GM12892 (cell line): ENCODE measurements around the gene ANO9.

Experiments used
- POLR2A ChIP-seq: IDR thresholded peaks from 2 replicates; pipeline ENCODE4 v1.6.1; 2011; ENCODE audit warnings: low read depth, low read length, control low read depth
- POLR2AphosphoS5 ChIP-seq: IDR thresholded peaks from 2 replicates; pipeline ENCODE4 v1.6.1; 2011; ENCODE audit warnings: low read depth, low read length, control low read depth
- TAF1 ChIP-seq: IDR thresholded peaks from 2 replicates; pipeline ENCODE4 v1.6.1; 2011; ENCODE audit warnings: low read depth, mild to moderate bottlenecking, control low read depth, low read length, borderline replicate concordance

DNA sequence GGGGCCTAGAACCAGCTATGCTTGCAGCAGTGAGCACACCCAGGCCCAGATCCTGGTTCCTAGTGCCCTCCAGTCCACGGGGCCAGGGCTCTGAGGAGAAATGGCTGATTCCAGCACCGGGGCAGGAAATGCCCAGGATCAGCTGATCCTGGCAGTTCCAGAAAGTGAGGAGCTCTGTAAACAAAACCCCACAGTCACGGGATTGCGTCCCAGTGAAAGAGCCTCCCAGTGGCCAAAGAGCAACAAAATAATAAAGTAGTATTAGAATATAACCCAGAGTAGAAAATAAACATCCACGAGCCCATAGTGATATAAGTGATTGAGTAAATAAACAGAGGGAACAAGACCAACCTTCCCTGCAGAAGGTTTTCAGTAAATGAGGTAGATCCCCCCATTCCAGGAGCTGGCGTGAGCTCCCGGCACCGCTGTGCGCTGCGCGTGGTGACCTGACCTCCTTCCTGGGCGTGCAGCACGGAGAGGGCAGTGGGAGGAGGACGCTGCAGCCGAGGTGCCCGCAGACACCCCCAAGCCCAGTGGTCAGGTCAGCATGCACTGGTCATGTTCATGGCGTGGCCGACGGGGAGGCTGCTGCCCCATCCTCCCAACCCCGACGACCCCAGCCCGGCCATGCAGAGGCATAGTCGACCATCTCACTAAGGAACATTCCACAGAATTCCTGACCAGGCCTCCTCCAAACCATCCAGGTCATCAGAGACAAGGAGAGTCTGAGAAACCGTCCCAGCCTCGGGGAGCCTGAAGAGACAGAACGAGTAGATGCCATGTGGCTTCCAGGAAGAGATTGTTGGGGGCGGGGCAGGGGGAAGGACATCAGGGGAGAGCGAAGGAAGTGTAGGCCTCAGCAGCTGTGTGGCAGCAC, 28.1 kb upstream of the ANO9 start:
- TF ChIP-seq POLR2AphosphoS5 (no peak), POLR2A (no peak), TAF1 (no peak)
